Amniotic epithelial cell (primary cell): ENCODE data around the gene RBAK.
"Not testable (repeated sequence)": the region's sequence is repeated elsewhere in the genome, so short reads cannot be mapped to it uniquely, and the experiment has no call there.

Source experiments
- DNase-seq: peaks from one replicate; pipeline ENCODE4 v3.0.0-alpha.2; 2010; ENCODE audit warnings: low read depth

The RBAK gene

DNA sequence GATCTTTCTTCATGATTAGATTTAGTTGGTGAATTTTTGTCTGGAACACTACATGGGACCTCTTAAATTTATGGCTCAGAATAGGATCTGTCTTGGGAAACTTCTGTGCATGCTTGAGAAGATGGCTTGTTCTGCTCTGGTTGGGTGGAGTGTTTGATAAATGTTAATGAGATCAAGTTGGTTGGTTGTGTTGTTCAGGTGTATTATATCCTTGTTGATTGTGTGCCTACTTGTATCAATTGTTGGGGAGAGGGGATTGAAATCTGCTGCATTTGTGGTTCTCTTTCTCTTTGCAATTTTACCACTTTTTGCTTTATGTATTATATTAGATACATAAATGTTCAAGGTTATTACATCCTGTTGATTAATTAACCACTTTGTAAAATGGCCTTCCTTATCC is 6.1 kb downstream of the RBAK start:
- DNase-seq: not testable (repeated sequence)

DNA sequence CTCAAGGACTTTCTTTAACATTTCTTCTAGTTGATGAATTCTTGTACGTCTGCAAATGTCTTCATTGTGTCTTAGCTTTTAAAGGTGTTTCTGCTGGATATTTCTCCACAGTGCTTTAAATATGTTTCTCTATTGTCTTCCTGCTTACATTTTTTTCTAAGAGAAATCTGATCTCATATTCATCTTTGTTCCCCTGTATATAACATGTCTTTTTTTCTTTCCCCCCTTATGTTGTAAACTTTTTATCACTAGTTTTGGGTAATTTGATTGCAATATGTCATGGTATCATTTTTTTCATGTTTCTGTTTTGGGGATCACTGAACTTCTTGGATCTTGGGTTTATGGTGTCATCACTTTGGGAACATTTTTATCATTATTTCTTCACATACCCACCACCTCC is 7.5 kb downstream of the RBAK start:
- DNase-seq: no peak

DNA sequence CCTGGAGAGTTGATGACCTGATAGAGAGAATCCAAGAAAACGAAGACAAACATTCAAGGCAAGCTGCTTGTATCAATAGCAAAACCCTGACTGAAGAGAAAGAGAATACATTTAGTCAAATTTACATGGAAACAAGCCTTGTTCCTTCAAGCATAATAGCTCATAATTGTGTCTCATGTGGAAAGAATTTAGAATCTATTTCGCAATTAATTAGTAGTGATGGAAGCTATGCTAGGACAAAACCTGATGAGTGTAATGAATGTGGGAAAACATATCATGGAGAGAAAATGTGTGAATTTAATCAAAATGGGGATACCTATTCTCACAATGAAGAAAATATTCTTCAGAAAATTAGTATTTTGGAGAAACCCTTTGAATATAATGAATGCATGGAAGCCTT is 18.0 kb downstream of the RBAK start:
- peak; percentile 34 for DNase-seq

DNA sequence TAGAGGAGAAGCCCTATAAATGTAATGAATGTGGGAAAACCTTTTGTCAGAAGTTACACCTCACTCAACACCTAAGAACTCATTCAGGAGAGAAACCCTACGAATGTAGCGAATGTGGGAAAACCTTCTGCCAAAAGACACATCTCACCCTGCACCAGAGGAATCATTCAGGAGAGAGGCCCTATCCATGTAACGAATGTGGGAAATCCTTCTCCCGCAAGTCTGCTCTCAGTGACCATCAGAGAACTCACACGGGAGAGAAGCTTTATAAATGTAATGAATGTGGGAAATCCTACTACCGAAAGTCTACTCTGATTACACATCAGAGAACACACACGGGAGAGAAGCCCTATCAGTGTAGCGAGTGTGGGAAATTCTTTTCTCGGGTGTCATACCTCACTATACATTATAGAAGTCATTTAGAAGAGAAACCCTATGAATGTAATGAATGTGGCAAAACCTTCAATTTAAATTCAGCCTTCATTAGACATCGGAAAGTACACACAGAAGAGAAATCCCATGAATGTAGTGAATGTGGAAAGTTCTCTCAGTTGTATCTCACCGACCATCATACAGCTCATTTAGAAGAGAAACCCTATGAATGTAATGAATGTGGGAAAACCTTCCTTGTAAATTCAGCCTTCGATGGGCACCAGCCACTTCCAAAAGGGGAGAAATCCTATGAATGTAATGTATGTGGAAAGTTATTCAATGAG is 18.9 kb downstream of the RBAK start:
- DNase-seq: peak; percentile 54

DNA sequence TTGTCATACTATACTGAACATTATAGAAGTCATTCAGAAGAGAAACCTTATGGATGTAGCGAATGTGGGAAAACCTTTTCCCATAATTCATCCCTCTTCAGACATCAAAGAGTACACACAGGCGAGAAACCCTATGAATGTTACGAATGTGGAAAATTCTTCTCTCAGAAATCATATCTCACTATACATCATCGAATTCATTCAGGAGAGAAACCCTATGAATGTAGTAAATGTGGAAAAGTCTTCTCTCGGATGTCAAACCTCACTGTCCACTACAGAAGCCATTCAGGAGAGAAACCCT is 19.4 kb downstream of the RBAK start:
- DNase-seq: no peak

DNA sequence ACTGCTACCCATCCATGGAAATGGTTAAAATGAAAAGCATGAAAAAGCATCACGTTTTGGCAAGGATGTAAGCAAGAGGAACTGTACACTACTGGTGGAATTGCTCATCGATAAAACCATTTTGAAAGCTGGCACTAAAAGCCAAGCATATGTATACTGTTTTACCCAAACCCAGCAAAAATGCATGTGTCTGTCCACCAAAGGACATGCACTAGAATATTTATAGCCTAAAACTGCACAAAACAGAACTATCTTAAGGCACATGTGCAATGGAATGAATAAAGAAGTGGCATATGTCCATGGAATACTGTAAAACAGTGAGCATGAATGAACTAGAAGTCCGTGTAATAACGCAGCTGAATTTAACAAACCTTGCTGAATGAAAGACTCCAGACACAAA is 22.9 kb downstream of the RBAK start:
- no peak for DNase-seq

DNA sequence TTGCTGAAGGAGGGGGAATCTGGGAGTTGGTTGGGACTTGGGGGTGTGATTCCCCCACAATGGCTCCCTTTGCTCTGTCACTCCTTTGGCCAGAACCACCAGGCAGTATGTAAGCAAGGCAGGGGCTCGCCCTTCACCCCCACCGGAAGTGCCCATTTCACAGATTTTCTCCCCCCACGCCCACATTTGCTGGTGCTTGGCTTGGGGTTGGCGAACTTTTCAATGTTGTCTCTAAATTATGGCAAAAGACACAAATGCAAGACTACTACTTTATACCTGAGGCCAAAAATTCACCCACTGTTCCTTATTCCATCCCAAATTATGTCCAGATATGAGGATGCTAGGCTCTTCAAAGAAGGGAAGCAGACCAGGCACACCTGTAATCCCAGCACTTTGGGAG is 24.5 kb downstream of the RBAK start:
- DNase-seq: no peak

DNA sequence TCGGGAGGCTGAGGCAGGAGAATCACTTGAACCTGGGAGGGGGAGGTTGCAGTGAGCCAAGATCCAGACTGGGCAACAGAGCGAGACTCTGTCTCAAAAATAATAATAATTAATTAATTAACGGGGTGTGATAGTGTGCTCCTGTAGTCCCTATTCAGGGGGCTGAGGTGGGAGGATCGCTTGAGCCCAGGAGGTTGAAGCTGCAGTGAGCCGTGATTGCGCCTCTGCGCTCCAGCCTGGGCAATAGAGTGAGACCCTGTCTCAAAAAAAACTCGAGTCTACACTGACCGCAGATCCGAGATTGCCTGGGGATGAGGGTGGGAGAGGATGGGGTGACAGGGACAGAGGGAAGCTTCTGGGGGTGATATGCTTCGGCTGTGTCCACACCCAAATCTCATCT is 29.5 kb downstream of the RBAK start:
- not testable (repeated sequence) for DNase-seq

DNA sequence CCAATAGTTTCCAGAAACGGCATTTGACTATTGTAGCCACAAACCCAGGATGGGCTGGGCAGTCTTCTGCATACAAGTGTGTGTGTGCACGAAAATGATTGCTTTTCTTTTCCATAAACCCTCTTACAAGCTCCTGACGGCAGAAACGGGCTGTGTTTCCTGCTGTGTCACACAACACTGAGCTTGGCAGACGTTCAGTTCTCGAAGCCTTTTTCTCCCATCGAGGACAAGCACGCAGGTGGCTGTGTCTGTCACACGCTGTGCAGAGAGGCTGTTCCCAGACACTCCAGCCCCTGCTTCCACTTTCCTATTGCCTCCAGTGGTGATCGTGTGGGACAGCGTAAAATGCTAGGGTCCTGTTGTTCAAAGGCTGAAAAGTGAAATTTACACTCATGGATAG is 32.1 kb downstream of the RBAK start:
- DNase-seq: no peak

DNA sequence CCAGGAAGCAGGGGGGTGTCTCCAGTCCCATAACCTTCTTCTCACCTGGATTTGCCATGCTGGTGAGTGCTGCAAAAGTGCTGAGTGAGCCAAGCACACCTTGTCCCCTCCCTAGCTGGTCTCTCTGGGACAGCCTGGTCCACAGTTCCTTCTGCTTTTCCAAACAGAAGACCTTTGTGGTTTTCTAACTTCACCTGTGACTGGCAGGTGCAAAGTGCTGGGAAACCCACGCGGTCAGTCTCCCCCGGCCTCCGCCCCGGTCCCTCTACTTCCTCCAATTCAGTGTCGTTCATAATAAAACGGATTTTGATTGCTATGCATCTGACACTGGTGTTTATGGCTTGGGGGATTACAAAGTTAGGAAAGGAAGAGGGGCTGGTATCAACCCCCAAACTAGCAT is 37.1 kb downstream of the RBAK start:
- DNase-seq: no peak

DNA sequence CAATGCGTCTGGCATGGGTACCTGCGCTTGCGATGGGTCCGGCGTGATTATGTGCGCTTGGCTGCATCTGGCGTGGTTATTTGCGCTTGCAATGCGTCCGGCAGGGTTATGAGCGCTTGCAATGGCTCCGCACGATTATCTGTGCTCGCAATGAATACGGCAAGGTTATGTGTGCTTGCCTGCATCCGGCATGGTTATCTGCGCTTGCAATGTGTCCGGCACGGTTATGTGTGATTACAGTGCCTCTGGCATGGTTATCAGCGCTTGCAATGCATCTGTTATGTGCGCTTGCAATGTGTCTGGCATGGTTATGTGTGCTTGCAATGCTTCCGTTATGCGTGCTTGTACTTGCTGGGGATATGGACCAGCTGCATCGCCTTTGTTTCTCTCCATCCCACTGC is 37.7 kb downstream of the RBAK start:
- DNase-seq: no peak

DNA sequence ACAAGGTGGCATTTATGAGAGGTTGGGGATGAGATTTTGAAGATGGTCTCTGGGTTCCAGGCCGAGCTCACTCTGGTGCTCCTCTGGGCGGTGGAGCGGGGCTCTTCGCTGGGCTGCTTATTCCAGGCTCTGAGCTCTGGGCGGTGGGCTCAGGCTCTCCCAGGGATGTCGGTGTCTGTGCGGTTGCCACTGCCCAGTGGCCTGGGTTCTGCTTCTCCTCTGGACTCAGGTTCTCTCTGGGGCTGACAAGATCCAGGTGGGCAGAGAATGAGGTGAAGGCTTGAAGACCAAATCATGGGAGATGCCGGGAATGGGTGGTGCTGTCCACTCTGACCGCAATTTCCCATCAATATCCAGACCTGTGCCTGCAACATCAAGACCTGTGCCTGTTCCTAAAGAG is 40.6 kb downstream of the RBAK start:
- DNase-seq: no peak

DNA sequence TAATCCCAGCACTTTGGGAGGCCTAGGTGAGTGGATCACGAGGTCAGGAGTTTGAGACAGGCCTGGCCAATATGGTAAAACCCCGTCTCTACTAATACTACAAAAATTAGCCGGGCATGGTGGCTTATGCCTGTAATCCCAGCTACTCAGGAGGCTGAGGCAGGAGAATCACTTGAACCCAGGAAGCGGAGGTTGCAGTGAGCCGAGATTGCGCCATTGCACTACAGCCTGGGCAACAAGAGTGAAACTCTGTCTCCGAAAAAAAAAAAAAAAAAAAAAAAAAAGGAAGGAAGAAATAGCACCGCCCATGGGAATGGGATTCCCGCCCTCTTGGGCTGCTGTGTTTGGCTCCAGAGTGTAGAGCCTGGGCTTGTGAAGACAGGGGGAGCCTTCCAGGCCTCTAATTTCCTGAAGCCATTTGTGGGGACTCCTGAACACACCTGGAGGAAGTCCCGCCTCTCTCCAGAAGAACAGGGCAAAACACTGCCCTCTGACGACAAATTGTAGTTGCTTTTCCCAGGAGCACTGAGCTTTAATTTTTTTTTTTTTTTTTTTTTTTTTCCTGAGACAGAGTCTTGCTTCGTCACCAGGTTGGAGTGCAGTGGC is 42.7 kb downstream of the RBAK start:
- DNase-seq: not testable (repeated sequence)

DNA sequence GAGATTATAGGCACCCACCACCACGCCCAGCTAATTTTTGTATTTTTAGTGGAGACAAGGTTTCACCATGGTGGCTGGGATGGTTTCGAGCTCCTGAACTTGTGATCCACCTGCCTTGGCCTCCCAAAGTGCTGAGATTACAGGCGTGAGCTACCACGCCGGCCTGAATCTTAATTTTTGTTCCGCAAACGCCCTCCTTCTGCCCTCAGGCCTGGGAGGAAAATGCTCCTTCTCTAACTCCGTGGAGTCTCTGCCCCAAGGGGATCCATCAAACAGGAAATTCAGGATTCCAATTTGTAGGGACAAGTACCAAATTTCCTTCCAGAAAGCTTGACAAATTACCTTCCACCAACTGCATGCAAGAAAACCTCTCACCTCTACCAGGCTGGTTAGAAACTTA is 43.2 kb downstream of the RBAK start:
- no peak for DNase-seq

DNA sequence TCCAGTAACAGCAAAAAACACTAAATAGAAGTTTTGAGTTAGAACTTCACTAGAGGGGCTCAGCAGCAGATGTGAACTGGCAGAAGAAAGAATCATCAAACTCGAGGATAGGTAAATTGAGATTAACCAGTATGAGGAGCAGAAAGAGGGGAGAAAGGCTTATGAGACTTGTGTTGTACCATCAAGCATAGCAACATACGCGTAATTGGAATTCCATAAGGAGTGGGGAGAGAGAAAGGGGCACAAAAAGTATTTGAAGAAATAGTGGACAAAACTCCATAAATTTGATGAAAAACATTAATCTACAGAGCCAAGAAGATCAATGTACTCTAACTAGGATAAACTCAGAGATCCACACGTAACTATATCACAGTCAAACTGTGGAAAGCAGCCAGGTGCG is 48.3 kb downstream of the RBAK start:
- DNase-seq: no peak

DNA sequence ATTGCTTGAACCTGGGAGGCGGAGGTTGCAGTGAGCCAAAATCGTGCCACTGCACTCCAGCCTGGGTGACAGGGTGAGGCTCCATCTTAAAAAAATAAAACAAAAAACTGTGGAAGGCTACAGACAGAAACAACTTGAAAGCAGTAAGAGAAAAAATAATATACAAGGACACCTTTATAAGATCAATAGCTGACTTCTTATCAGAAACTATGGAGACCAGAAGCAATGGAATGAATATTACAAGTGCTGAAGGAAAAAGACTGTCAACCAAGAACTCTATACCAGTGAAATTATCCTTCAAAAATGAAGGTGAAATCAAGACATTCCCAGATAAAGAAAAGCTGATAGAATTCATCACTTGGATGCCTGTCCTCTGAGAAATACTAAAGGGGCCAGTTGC is 49.0 kb downstream of the RBAK start:
- DNase-seq: peak; percentile 7

DNA sequence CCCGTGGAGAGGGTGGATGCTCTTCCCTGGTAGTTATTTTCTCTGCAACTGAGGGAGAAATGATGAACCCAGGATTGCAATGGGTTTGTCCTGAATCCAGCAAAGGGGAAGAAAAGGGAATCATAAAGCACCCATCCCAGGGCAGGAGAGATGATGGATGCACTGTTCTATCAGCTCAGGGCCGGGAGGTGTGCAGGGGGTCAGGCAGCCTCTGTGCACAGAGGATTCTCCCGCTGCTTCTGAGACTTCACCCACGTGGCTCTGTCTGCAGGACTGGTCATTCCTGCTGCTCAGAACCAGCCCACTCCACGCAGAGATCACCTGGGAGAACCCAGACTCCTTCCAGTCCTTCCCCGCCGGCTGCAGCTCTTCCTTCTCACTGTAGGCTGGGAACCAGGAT is 70.7 kb downstream of the RBAK start:
- no peak for DNase-seq

DNA sequence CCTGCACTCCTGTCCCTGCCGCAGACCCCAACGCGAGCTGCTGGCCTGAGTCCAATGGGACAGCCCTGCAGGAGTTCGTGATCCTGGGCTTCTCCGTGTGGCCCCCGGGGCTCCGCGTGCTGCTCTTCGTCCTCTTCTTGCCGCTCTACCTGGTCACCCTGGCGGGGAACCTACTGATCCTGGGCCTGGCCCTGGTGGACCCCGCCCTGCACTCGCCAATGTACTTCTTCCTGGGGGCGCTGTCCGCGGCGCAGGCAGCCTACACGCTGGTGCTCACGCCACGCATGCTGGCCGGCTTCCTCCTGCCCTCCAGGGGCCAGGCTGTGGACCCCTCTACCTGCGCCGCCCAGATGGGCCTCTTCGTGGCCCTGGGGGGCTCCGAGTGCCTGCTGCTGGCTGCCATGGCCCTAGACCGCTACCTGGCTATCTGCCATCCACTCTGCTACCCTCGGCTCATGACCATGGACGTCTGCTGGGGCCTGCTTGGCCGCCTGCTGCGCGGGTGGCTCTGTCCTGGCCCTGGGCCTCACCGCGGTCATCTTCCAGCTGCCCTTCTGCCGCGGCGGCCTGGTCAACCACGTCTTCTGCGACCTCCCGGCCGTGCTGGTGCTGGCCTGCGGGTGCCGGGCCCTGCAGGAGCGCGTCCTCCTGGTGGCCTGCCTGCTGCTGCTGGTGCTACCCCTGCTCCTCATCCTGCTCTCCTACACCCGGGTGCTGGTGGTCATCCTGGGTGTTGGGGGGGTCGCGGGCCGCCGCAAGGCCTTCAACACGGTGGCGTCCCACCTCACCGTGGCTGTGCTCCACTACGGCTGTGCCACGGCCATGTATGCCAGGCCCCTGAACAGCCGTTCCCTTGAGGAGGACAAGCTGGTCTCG is 71.7 kb downstream of the RBAK start:
- DNase-seq: no peak
